GM18502 (cell line): Measurements from ENCODE around the gene MRPL50.

Experiments used
- ATAC-seq: cut with Tn5 transposase; IDR thresholded peaks from one replicate; pipeline ENCODE4 v1.9.1; 2021; ENCODE audit warnings: mild to moderate bottlenecking; ENCODE audit not compliant: unreplicated experiment, poor library complexity

The MRPL50 gene

DNA sequence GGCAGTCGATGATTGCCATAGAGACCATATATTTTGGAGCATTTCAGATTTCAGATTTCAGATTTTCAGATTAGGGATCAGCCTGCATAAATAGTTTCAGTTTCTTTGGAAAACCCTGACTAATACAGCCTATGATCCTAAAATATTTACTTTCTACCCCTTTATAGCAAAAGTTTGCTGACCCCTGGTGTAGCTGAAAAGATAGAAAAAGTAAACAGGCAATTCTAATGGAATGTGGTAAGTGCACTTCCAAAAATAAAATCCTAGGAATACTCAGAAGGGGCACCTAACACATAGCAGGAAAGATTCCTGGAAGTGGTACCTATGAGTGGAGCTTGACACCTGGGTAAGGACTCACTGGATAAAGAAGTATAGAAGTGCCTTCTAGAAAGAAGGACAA lies 48.1 kb downstream of the MRPL50 start:
- ATAC-seq: no peak

DNA sequence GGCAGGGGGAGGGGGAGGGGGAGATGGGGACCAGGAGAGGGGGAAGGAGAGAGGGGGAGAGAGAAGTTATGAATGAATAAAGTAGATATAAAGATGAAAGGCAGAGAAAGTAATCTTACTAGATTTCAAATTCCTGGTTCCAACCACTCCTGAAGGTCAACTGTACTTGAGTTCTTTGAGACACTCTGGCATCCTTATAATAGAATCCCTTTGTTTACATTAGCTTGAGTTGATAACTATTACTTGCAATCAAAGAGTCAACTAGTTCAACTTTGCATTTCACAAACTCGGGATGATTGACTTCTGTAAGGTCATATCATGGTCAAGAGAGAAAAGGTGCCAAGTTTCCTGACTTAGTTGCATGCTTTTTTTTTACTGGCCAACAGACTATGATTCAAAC lies 55.8 kb downstream of the MRPL50 start:
- no peak for ATAC-seq

DNA sequence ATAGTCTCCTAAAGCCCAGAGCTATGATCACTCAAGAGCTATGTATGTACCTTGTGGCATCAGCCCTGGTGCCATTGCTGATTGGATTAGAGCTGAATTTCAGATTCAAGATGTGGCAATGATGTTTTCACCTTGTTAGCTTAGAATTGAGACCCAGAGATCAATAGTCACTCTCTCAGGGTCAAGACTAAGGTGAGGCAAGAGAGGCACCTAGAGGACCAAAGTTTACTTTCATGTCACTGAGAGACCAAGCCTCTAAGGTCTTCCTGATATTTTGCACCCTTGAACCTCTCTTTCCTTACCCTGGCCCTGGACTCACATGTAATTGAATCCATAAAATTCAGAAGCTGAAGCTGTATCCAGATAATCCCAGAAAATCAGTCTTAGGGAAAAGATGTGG lies 56.5 kb downstream of the MRPL50 start:
- ATAC-seq: no peak
